GM18511 (cell line): ENCODE measurements around the gene ANO10.
"Not testable (repeated sequence)": the region's sequence is repeated elsewhere in the genome, so short reads cannot be mapped to it uniquely, and the experiment has no call there.

ENCODE experiments used
- ATAC-seq: cut with Tn5 transposase; IDR thresholded peaks from one replicate; pipeline ENCODE4 v1.9.1; 2021; ENCODE audit warnings: mild to moderate bottlenecking, moderate library complexity; ENCODE audit not compliant: unreplicated experiment

Gene ANO10

DNA sequence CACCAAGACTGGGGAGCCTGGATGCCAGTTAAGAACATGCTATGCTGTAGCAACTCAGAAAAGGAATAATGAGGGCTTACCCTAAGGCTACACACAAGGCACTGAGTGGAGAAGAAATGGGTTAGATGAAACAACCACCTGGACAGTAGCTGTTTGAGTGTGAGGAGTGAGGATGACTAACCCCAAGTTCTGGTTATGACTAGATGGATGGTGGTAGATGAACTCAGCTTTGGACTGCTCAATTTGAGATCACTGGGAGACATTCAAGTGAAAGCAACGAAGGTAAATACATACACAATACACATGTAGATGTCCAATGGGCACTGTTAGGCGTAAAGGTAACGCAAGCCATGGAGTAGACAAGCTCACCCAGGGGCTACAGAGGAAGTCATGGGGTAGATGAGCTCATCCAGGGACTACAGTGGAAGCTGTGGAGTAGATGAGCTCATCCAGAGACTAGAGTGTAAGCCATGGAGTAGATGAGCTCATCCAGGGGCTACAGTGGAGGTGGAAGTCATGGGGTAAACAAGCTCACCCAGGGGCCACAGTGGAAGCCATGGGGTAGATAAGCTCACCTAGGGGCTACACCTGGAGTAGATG lies 98.3 kb downstream of the ANO10 start:
- ATAC-seq: peak; percentile 90

DNA sequence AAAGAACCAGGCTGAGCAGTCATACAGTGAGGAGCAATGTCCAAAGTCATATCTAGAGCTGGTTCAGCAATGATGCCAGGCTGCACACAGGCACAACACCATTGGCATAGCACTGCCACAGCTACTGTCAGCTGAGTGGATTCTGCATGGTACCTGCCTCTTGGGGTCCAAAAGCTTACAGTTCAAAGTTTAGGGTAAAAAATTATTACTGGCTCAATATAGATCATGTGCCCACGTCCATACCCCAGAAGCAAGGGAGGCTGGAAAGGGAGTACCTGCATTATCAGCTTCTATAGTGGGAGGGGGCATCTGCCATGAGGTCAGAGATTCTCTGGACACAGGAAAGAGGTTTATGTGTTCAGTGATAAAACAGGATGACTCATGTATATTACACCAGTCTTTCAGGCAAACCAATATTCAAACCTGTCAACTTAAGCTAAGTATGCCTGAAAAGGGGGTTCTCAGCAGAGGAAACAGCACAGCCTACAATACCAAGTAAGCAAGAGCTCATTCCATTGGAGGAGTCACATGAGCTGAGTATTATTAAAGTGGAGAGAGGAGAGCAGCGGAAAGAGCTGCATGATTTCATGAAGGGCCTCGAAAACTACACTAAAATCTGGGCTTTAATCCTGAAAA lies 99.0 kb downstream of the ANO10 start:
- ATAC-seq: no peak

DNA sequence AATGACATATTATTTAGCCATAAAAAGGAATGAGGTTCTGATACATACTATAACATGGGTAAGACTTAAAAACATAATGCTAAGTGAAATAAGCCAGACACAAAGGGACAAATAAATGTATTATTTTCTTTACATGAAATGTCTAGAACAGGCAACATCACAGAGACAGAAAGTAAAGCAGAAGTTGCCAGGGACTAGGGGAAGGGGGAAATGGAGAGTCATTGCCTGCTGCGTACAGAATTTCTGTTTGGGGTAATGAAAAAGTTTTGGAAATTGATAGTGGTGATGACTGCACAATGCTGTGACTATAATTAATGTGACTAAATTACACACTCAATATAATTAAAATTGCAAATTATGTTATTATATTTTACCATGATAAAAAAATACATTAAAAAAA lies 99.9 kb downstream of the ANO10 start:
- ATAC-seq: no peak

DNA sequence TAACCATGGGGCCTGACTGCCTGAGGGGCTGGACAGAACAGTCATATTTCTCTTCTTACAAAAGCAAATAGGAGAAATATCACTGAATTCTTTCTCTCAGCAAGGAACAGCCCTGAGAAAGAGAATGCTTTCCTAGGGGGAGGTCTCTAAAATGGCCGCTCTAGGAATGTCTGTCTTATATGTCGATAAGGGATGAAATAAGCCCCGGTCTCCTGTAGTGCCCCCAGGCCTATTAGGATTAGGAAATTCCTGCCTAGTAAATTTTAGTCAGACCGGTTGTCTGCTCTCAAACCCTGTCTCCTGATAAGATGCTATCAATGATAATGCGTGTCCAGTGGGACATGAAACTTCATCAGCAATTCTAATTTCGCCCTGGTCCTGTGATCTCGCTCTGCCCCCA lies 103.3 kb downstream of the ANO10 start:
- ATAC-seq: not testable (repeated sequence)

DNA sequence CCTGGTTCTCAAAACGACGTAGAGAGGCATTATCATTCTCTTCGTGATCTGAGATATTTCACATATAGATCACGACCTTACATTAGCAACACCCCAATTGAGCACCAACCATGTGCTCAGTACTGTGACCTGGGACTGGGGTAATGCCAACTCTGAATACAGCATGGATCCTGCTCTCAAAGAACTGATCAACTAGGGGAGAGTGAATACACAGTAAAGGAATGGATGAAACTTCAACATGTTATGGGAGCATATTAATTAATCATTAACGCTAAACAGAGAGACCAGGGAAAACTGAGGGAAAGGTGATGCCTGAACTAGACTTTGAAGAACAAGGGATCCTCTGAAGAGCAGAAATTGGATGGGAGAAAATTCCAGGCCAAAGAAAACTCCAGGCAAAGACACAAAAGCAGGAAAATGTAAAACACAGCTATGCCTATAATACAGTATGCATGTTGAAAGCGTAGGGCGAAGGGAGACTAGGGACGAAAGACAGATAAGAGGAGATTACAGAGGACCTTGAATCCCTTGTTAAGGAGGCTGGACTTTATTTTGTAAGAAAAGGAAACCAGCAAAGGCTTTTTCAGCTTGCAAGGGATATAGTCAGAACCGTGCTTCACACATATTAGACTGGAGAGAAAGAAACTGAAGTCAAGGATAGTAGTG lies 105.7 kb downstream of the ANO10 start:
- ATAC-seq: no peak

DNA sequence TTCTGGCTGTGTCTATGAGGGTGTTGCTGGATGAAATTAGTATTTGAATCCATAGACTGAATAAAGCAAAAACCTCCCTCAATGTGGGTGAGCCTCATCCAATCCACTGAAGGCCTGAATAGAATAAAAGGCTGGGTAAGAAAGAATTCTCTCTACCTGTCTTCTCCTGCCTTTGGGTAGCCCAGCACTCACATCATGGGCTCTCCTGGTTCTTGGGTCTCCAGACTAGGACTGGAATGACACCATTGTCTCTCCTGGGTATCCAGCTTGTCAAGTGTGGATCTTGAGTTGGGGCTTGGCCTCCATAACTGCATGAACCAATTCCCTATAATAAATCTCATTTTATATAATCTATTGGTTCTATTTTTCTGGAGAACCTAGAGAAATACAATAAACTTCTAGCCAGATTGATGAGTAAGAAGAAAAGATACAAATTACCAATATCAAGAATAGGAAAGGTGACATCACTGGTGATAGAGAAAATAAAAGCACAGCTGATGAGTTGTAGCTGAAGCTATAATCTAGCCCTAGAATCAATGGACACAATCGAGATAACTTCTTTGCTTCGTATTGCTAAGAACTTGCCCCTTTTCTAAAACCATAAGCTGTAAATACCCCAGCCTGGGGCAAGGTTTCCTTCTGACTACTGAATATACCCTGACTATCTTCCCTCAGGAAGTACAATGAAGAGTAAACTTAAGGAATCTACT lies 106.4 kb downstream of the ANO10 start:
- no peak for ATAC-seq

DNA sequence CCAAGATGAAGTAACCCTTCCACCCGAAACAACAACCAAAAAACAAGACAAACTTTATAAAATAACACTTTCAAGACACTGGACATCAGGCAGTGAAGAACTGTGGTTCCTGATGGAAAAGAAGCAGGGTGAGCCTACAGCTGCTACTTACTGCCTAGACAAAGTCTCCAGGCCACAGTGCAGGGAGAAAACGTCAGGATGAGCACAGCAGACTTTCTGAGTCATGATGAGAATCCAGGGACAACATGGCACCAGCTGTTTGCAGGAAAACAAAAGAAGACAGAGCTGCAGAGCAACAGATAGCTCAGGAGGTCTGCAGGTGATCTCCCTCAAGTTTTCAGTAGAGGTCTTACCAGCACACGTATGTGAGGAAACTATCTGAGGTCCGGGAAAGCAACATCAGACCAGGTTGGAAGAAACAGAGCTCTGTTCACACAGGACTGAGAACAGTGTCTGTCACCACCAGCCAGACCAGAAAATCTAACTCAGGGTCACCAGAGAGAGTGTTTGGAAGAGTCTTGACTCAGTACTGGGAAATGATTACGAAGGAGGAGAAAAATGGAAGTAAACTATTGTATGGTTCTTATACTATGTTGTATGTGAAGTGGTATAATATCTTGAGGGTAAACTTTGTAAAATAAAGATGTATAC lies 108.9 kb downstream of the ANO10 start:
- ATAC-seq: no peak

DNA sequence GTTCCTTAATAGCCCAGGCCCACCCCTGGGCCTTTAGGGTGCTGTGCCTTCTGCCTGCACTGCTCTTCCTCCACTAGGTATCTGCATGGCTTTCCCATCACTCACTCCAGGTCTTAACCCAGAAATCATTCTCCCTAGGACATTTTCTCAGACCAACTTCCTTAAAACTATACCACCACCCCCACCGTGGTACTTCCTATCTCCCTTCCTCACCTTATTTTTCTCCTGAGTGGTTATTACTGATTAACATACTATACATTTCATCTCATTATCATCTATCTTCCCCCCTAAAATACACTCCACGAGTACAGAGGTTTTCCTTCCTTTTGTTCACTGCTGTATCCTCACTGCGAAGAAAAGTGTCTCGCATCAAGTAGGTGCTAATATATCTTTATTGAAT lies 115.2 kb downstream of the ANO10 start:
- no peak for ATAC-seq

DNA sequence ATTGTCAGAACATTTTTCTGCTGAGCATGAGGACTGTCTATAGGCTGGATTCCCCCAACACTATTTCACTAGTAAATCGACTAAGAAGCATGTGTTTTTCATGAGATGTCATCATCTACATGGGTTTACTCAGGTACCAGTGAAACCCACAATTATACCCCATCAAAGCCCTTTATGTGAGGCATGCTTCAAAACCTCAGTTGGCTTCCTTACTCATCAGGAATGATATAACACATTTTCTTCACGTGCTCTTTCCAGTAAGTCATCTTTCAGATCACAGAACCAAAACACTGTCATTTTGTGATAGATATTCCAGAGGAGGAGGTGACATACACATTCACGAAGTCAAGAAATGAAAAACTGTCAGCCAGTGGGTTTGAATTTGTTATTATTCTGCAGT lies 116.5 kb downstream of the ANO10 start:
- no peak for ATAC-seq

DNA sequence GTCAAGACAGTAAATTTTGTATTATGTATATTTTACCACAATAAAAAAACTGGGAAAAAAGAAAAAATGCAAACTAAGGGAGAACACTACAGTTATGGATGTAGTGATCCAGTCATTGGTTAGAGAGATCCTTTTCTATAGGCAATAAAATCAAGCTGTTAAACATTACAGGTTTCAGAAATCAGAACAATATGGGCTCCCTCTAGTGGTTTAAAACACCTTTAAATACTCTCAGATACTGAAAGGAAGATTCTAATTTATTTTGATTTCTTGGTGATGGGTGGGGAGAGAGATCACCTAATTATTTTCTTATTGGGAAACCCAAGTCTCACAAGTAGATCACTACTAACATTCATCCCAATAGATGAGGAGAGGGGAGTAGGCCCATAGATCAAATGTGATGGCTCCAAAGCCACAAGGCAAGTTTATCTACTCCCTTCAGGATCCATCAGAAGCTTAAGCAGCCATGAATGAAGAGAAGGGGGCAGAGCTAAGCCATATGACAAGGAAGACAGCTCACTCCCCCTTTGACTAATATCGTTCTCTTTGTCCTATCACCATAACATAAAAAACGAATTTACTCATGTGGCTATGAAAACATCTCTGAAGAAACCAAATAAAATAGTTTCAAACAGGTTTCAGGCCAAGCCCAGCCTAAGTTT lies 118.6 kb downstream of the ANO10 start:
- ATAC-seq: no peak

DNA sequence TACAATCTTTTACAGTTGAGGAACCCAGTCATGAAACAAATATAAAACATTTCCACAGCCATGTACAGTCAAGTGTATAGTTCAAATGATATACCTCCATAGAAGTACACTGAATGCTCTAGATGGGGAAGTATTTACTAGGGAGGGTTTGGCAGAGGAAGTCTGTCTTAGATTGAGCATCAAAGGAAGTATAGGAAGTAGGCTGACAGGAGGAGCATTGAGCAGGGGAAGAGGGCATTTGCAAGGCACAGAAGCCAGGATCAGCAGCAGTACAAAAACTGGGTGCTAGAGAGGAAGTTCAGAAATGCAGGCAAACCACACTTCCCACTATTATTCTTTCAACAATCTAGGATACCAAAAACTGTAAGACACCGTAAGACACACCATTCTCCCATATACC lies 122.6 kb downstream of the ANO10 start:
- no peak for ATAC-seq

DNA sequence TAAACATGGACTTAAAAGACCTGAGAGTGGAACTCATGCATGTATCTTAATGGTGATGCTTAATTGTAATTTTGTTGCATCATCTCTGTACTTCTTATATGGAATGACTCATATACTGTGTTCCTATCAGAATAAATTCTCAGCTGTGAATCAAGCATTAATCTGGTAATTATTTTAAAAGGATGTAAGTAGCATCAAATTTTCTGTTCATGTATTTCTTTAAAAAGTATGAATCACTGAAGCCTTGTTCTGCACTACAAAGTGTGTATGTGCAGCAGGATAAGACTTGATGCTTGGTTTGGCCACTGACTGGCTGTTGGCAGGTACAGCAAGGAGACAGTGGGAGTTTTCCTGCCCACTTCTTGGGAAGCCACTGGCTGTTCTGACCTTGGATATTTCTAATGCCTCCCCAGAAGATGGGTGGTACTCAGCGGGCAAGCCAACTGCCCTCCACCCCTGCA lies 123.9 kb downstream of the ANO10 start:
- no peak for ATAC-seq

DNA sequence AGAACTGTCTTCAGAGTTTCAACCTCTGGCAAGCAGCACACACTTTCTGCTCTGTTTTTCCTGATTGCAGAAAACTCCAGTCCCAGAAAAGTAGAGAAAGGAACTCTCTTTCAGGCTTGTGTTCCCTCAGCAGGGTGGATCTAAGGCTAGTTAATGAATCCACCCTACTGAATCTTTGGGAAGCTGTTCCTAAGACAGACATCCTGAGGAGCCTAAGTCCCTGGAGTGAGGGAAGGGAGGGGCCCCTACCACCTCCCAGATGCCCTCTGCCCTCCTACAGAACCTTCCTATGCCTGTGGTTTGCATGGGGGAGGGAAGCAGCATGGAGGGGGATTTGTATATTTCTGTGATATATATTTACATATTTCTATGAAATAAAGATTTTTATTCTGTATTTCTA lies 124.4 kb downstream of the ANO10 start:
- ATAC-seq: no peak

DNA sequence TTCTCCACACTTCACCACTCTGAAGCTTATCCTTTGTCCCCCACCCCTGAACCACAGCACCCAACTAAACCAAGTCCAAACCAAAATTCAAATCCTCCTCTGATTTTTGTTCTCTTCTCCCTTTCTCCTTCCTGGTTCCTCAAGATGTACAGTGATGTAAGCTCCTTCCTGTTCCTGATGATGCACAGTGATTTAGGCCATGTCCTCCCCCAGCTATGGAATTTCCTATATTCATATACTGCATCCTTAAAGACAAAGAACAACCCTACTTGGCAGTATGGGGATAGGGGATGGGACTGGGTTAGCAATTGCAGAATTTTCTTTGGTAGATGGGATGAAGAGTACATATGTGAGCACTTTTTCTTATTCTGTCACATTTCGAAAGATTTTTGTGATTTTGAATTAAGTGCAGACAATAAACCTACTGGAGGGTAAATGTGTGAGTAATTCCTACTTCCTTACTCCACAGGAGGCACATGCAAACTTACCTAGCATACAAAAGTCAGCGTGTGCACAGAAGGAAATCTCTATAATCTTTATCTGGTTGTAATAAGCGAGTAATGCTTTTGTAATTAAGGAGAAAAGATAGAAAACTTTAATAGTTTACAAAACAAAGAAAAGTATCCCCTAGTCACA lies 125.0 kb downstream of the ANO10 start:
- no peak for ATAC-seq

DNA sequence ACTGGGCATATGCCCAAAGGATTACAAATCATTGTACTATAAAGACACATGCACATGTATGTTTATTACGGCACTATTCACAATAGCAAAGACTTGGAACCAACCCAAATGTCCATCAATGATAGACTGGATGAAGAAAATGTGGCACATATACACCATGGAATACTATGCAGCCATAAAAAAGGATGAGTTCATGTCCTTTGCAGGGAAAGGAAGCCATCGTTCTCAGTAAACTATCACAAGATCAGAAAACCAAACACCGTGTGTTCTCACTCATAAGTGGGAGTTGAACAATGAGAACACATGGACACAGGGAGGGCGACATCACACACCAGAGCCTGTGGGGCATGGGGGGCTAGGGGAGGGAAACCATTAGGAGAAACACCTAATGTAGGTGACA lies 128.9 kb downstream of the ANO10 start:
- not testable (repeated sequence) for ATAC-seq

DNA sequence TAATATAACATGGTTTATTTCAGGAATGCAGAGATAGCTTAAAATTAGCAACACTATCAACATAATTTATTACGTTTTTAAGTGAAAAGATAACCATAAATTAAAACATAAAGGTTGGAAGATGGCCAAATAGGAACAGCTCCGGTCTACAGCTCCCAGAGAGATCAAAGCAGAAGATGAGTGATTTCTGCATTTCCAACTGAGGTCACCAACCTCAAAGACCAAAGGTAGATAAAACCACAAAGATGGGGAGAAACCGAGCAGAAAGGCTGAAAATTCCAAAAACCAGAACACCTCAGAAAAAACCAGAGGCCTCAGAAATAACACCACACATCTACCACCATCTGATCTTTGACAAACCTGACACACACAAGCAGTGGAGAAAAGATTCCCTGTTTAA lies 130.0 kb downstream of the ANO10 start:
- ATAC-seq: not testable (repeated sequence)

DNA sequence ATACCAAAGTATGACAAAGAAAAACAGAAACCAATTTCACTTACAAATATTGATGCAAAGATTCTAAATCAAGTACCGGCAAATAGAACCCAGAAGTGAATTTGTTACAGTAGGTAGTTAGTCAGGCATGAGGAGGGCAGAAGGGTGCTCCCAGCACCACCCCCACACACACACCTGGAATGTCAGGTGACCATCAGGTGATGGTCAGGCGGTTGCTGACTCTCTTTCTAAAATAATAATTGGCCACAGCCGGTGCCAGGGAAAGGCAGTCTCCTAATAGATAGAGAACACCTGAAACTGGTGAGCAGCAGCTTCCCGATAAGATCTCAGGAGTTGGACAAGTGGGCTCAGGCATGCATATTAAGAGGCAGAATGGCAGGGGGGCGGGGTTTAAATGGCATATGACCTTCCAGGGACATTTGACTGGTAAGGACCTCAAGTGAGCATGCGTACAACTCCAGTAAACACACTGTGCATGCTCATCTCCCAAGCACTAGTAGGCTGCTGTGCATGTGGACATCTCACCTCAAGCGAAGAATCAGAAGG lies 131.1 kb downstream of the ANO10 start:
- no peak for ATAC-seq

DNA sequence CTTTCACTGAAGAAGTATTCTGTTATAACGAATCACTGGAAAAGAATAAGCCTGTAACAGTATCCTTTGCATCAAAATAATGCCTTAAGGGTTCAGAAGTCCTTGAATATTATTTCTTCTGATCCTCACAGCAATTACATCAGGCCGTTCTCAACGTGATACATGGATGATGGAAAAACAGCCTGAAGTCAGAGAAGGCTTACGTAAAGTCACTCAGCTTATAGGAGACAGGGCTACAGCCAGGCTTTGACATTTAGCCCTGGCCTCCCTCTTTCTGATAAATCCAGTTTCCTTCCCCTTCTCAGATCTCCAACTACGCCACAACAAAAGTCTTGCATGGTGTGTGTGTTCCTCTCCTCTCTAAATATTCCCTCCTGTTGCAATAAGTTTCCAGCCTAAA lies 131.9 kb downstream of the ANO10 start:
- ATAC-seq: no peak

DNA sequence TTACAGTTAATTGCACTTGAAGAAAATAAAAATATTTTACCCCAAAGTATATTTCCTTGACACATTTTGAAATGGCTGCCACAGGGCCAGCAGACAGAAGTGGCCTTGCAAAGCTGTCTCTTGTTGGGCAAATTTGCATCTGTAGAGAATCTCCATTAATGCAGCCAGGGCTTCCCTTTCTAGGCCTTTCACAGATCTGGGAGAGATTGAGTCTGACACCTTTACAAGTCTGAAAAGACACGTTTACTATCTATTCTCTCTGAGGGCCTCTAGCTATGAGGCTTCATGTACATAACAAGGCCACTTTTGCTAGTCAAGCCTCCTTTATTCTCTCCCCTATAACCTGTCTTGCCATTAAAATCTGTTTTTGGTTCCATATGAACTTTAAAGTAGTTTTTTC lies 135.9 kb downstream of the ANO10 start:
- no peak for ATAC-seq

DNA sequence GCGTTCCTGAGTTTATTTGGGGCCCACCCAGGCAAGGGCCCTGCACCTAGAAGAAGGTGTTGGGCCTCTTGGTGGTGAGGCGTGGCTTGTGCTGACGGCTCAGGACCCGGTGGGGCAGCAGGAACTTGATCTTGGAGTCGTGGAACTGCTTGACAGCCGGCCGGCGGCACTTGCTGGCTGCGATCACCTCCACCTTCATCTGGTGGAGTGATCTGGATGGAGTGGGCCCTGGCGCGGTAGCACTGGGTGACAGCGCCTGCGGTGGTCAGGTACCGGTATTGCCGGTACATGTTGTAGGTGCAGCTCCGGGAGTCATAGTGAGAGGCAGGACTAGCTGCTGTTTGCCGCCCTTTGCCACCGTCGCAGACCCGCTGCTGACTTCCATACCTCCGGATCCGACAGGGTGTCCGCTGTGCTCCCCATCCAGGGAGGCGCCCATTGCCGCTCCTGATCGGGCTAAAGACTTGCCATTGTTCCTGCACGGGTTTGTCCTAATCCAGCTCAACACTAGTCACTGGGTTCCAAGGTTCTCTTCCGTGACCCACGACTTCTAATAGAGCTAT lies 136.8 kb downstream of the ANO10 start:
- no peak for ATAC-seq
